HepG2 (cell line): ENCODE data around the gene UBAP1L. TPM values are rescaled to one million over a fixed set of nuclear protein-coding genes. Genes with fewer than 3 reads are reported as not detected.
A peak's percentile ranks its signal among the peaks of the same experiment; 100 is the strongest.

Source experiments
- ATAC-seq: fragments of 200-7000 bp; cut with Tn5 transposase; 3 replicates; pipeline ENCODE4 v1.9.1; 2020; ENCODE audit warnings: mild to moderate bottlenecking, moderate library complexity
- BruUV-seq: library from RNA; stranded (reverse); fragments of 400-500 nt; replicated peaks from 2 replicates; lab custom pipeline; 2021; lab: Mats Ljungman, UMichigan
- CTCF ChIA-PET: fragments of 300-600 bp; formaldehyde crosslinking; extraction: SDS; loops from one replicate; lab custom pipeline; 2021; ENCODE audit warnings: low total read pairs, inconsistent platforms, low intra/inter-chr PET ratio; lab: Yijun Ruan, JAX
- POLR2A ChIA-PET: fragments of 350-600 bp; sonication (Branson Sonifier 250); formaldehyde crosslinking; loops from one replicate; lab custom pipeline; 2020; ENCODE audit warnings: antibody characterized with exemption, inconsistent platforms; lab: Yijun Ruan, JAX
- DNase-seq: peaks from one replicate; pipeline ENCODE4 v3.0.0-alpha.2; 2015; ENCODE audit warnings: low spot score
- FAIRE-seq: peaks from 3 replicates; lab custom pipeline; 2011; peaks lifted over from hg19 to GRCh38; lab: Jason Lieb, UNC
- H2AFZ ChIP-seq: one replicate; pipeline ENCODE4 v1.6.1; 2011; ENCODE audit warnings: low read length, inconsistent platforms
- H3K27ac ChIP-seq: fragments of 300-600 bp; 3 replicates; pipeline ENCODE4 v1.8.0; 2011; ENCODE audit warnings: mixed run types, mild to moderate bottlenecking, mixed read lengths, low read length, inconsistent platforms; ENCODE audit not compliant: insufficient read depth; ENCODE audit errors: extremely low read length
- H3K27me3 ChIP-seq, 2 experiments: fragments of 200-600 bp in 1 of 2; 2 replicates in 1 of 2; 3 replicates in 1 of 2; pipeline versions ENCODE4 v1.6.0 to v1.8.0; 2011; ENCODE audit warnings: low read length in 2 of 2, mild to moderate bottlenecking in 2 of 2, moderate library complexity in 2 of 2, inconsistent platforms in 1 of 2; ENCODE audit not compliant: insufficient read depth in 2 of 2, control insufficient read depth in 1 of 2
- H3K36me3 ChIP-seq, 2 experiments: fragments of 200-600 bp in 1 of 2; replicated peaks in 1 of 2; 2 replicates in 1 of 2; 3 replicates in 1 of 2; pipeline versions ENCODE4 v1.5.1 to v1.8.0; 2011; ENCODE audit warnings: low read length in 2 of 2, inconsistent platforms in 1 of 2; ENCODE audit not compliant: insufficient read depth in 2 of 2, control insufficient read depth in 1 of 2
- H3K4me1 ChIP-seq: 2 replicates; pipeline ENCODE4 v1.5.1; 2012; ENCODE audit warnings: low read length, inconsistent platforms; ENCODE audit not compliant: insufficient read depth
- H3K4me2 ChIP-seq: 2 replicates; pipeline ENCODE4 v1.6.0; 2011; ENCODE audit warnings: low read depth, low read length, inconsistent platforms
- H3K4me3 ChIP-seq, 3 experiments: fragments of 200-600 bp in 1 of 3; sonication (generic), shearing (Covaris generic) in 1 of 3; replicated peaks in 1 of 3; 2 replicates each; pipeline ENCODE4 v1.5.1; 2011 to 2016; ENCODE audit warnings: low read length in 3 of 3, inconsistent platforms in 2 of 3, low read depth in 2 of 3, mild to moderate bottlenecking in 2 of 3, control low read depth in 1 of 3, mixed read lengths in 1 of 3; ENCODE audit not compliant: insufficient read depth in 1 of 3
- H3K79me2 ChIP-seq: one replicate; pipeline ENCODE4 v1.6.1; 2011; ENCODE audit warnings: low read length, inconsistent platforms; ENCODE audit not compliant: insufficient read depth
- H3K9ac ChIP-seq: 2 replicates; pipeline ENCODE4 v1.6.0; 2011; ENCODE audit warnings: mild to moderate bottlenecking, low read depth, low read length, inconsistent platforms; ENCODE audit not compliant: insufficient read depth
- H3K9me3 ChIP-seq: 2 replicates; pipeline ENCODE4 v1.5.1; 2012; ENCODE audit warnings: mild to moderate bottlenecking, low read length
- H4K20me1 ChIP-seq: 2 replicates; pipeline ENCODE4 v1.6.0; 2011; ENCODE audit warnings: inconsistent platforms, mild to moderate bottlenecking, low read length, moderate library complexity; ENCODE audit not compliant: insufficient read depth
- CEBPG ChIP-seq: IDR thresholded peaks from 2 replicates; pipeline ENCODE4 v1.6.1; 2016
- ETV5 ChIP-seq: IDR thresholded peaks from 2 replicates; pipeline ENCODE4 v1.6.1; 2018; ENCODE audit warnings: missing biosample characterization, missing genetic modification reagents, inconsistent platforms, borderline replicate concordance
- HOXD1 ChIP-seq: sonication (generic); formaldehyde crosslinking; IDR thresholded peaks from 2 replicates; pipeline ENCODE4 v1.5.0; 2020; ENCODE audit warnings: missing genetic modification reagents
- PRDM4 ChIP-seq: sonication (generic); formaldehyde crosslinking; IDR thresholded peaks from 2 replicates; pipeline ENCODE4 v1.9.0; 2021; ENCODE audit warnings: missing genetic modification reagents, borderline replicate concordance
- RBAK ChIP-seq: sonication (generic); formaldehyde crosslinking; IDR thresholded peaks from 2 replicates; pipeline ENCODE4 v1.5.1; 2020; ENCODE audit warnings: mild to moderate bottlenecking, missing genetic modification reagents
- SP4 ChIP-seq: sonication (generic); formaldehyde crosslinking; IDR thresholded peaks from 2 replicates; pipeline ENCODE4 v1.8.1; 2023; ENCODE audit warnings: mild to moderate bottlenecking, missing genetic modification reagents
- ZBTB33 ChIP-seq: sonication (generic); formaldehyde crosslinking; IDR thresholded peaks from 2 replicates; pipeline ENCODE4 v1.4.0; 2020; ENCODE audit warnings: missing genetic modification reagents
- ZMAT5 ChIP-seq: sonication (generic); formaldehyde crosslinking; IDR thresholded peaks from 2 replicates; pipeline ENCODE4 v1.5.0; 2020; ENCODE audit warnings: mild to moderate bottlenecking, low read depth, missing genetic modification reagents, borderline replicate concordance
- ZNF232 ChIP-seq: sonication (generic); formaldehyde crosslinking; IDR thresholded peaks from 2 replicates; pipeline ENCODE4 v1.4.0; 2020; ENCODE audit warnings: missing genetic modification reagents, borderline replicate concordance
- ZNF253 ChIP-seq: sonication (generic); formaldehyde crosslinking; IDR thresholded peaks from 2 replicates; pipeline ENCODE4 v1.8.0; 2022; ENCODE audit warnings: mild to moderate bottlenecking, missing genetic modification reagents, borderline replicate concordance
- ZNF263 ChIP-seq: sonication (generic); formaldehyde crosslinking; IDR thresholded peaks from 2 replicates; pipeline ENCODE4 v1.4.0; 2020; ENCODE audit warnings: missing genetic modification reagents
- ZNF329 ChIP-seq: sonication (generic); formaldehyde crosslinking; IDR thresholded peaks from 2 replicates; pipeline ENCODE4 v1.9.0; 2021; ENCODE audit warnings: low read depth, mild to moderate bottlenecking, missing genetic modification reagents
- ZNF362 ChIP-seq: sonication (generic); formaldehyde crosslinking; IDR thresholded peaks from 2 replicates; pipeline ENCODE4 v1.4.0; 2020; ENCODE audit warnings: missing genetic modification reagents, mild to moderate bottlenecking, borderline replicate concordance
- ZNF431 ChIP-seq: sonication (generic); formaldehyde crosslinking; IDR thresholded peaks from 2 replicates; pipeline ENCODE4 v1.9.0; 2022; ENCODE audit warnings: missing genetic modification reagents, low read depth, mild to moderate bottlenecking, borderline replicate concordance
- ZNF841 ChIP-seq: sonication (generic); formaldehyde crosslinking; IDR thresholded peaks from 2 replicates; pipeline ENCODE4 v1.8.1; 2023; ENCODE audit warnings: missing genetic modification reagents, borderline replicate concordance
- WGBS: methylation state at CpG from one replicate; pipeline ENCODE4 v1.1.6; 2017; ENCODE audit warnings: low lambda C conversion rate; 5-methylcytosine and 5-hydroxymethylcytosine counted together
- in situ Hi-C: cut with HindIII; loops from 2 replicates; pipeline ENCODE4 v1.10.0; 2017; ENCODE audit warnings: low pct_unique_long_range_greater_than_20kb; ENCODE audit not compliant: extremely low pct_ligation_motif_present
- intact Hi-C: fragments of 100-400 bp; cut with micrococcal nuclease; formaldehyde crosslinking; loops from one replicate; pipeline ENCODE4 v1.10.0; 2022; ENCODE audit not compliant: unreplicated experiment
- polyA plus RNA-seq, 8 experiments: library from polyadenylated mRNA; depleted of rRNA in 3 of 8; stranded (reverse) in 7 of 8; unstranded in 1 of 8; fragments of >200 nt; fragmentation: Illumina TruSeq in 4 of 8; extraction: Trizol in 4 of 8; gene quantifications; 2 replicates each; pipeline versions ENCODE4 v1.2.1 to v1.2.3, GENCODE V29; 2011 to 2016; ENCODE audit warnings: low read depth in 4 of 8, missing spikeins in 1 of 8, mixed read lengths in 1 of 8; ENCODE audit not compliant: insufficient read depth in 1 of 8
- total RNA-seq, 5 experiments: library from RNA; depleted of rRNA; stranded (reverse); fragments of >200 nt; fragmentation: Illumina TruSeq; extraction: Trizol; gene quantifications; 2 replicates each; pipeline ENCODE4 v1.2.3, GENCODE V29; 2016; ENCODE audit warnings: low read depth in 1 of 5

Gene UBAP1L
- total and polyA plus RNA-seq, 2 of the 13 experiments (the other 11 are each of a cell fraction or from before 2014, with no cell fraction given): 0.86 to 1.4 TPM

- FAIRE-seq (peak; percentile 91), ATAC-seq (peak; percentile 94), DNase-seq (peak; percentile 99)
- POLR2A ChIA-PET: interaction anchor here (0.9 to 2.1 kb wide), 14 partner anchors 10 to 334 kb away, joined by 3 to 8 read pairs (median 5); partner anchors contain the start of genes CLPX, PARP16, PDCD7 and RNU5B-1
- H2AFZ ChIP-seq: no peak within 1 kb of the TSS
- peak within 1 kb of the TSS; percentile 18 to 44 (median 43); a peak in 5 of 6 replicates for H3K4me3 ChIP-seq
- intact Hi-C loops (loop anchor here (1.0 kb wide), 2 partner anchors 9 to 12 kb away; no protein-coding TSS in a partner anchor), in situ Hi-C loops (no loop called here)
- BruUV-seq: TSS peak; percentile 76
- no peaks in the 10 kb centered on the region for H3K9me3 ChIP-seq
- CTCF ChIA-PET: no interaction called here
- peak within 1 kb of the TSS; percentile 89 for H3K27ac ChIP-seq
- 2% methylated on average over 7 of the region's 7 CpGs for WGBS
- H3K27me3 ChIP-seq: no peaks in the 10 kb centered on the region
- H3K4me2 ChIP-seq: peak within 1 kb of the TSS; percentile 75
- no peaks in the 10 kb centered on the region for H3K36me3 ChIP-seq
- peak within 1 kb of the TSS; percentile 40 for H3K9ac ChIP-seq
- no peaks in the 10 kb centered on the region for H3K79me2 ChIP-seq
- peaks cover 83% of the 10 kb centered on the region for H3K4me1 ChIP-seq
- no peaks in the 10 kb centered on the region for H4K20me1 ChIP-seq
- peak; percentile 88 for TF ChIP-seq ZNF263
- TF ChIP-seq ZNF329 (CRISPR knock-in tag): 0 out of 2 replicates have a peak, but pooled peaks have one; percentile 39
- TF ChIP-seq SP4 (CRISPR knock-in tag): no peak; the same call in 1 of the 2 replicates
- TF ChIP-seq ZNF841 (CRISPR knock-in tag): no peak
- TF ChIP-seq ETV5 (CRISPR knock-in tag): peak; percentile 97
- peak; percentile 38; the same call in 1 of the 2 replicates for TF ChIP-seq ZBTB33
- TF ChIP-seq ZNF431 (CRISPR knock-in tag): peak; percentile 65; the same call in 1 of the 2 replicates
- TF ChIP-seq ZNF362 (CRISPR knock-in tag): peak; percentile 74
- peak; percentile 29; the same call in 1 of the 2 replicates for TF ChIP-seq ZNF253 (CRISPR knock-in tag)
- TF ChIP-seq PRDM4 (CRISPR knock-in tag): no peak
- TF ChIP-seq RBAK (CRISPR knock-in tag): peak; percentile 58; the same call in 1 of the 2 replicates
- TF ChIP-seq CEBPG (CRISPR knock-in tag): peak; percentile 90
- TF ChIP-seq ZNF232 (CRISPR knock-in tag): peak; percentile 38; the same call in 1 of the 2 replicates
- TF ChIP-seq ZMAT5: no peak
- peak; percentile 22; the same call in 1 of the 2 replicates for TF ChIP-seq HOXD1 (CRISPR knock-in tag)
These were observed 70.1 kb downstream of the UBAP1L start, which contains the start of gene SLC51B for GRCh38 chr15:65044724-65045481. SLC51B (plus strand) TSS chr15:65045387; CDS start chr15:65050005, 4,618 bp downstream.
